Measurements from ENCODE around the gene ARRDC2. TPM values are rescaled to one million over a fixed set of nuclear protein-coding genes. Genes with fewer than 3 reads are reported as not detected.

ARRDC2 gene
- total and polyA plus RNA-seq, 9 donors = 6.8 to 22.8 (median 12.6) TPM

DNA sequence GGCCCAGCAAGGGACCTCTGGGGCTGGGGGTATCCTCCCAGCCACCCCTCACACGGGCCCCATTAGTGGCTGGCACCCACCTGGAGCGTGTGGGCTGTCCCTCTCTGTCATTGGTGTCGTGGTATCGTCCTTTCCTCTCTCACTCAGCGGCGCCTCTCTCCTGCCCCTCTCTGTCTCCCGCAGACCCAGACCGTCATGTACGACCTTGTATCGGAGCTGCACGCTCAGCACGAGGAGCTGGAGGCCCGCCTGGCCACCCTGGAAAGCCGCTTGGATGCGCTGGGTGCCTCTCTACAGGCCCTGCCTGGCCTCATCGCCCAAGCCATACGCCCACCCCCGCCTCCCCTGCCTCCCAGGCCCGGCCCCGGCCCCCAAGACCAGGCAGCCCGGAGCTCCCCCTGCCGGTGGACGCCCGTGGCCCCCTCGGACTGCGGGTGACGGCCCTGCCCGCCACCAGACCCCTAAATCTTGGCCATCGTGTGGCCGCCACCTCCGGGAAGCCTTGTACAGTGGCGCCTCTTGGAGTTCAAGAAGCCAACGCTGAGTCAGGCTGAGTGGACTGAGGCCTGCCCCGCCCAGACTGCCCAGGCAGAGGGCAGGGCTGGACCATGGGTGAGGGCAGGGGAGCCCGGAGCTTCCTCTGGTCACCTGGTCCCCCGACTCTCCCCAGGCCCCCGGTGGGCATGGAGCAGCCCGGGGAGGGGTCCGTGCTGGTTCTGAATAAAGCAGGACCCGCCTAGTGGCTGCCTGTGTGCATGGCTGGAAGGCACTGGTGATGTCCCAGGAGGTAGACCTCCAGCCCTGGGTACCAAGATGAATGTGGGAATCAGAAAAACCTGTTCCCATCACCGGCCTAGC is 9.8 kb upstream of the ARRDC2 start:
- Histone ChIP-seq H3K27me3 (no peaks in the 10 kb centered on the region), H3K4me3 (no peak overlapping the region), H3K36me3 (no peaks in the 10 kb centered on the region), H3K27ac (no peak overlapping the region), H3K4me1 (ENCODE audit: insufficient read depth) (peaks cover 5% of the 10 kb centered on the region), H3K9me3 (no peaks in the 10 kb centered on the region)
- TF ChIP-seq POLR2A (IDR thresholded peaks at IDR 0.05) (no peak), EP300 (IDR thresholded peaks at IDR 0.05) (no peak)
- 75 to 78% (median 77%) methylated on average over 40 to 41 of the region's 41 CpGs for WGBS, 3 donors
- DNase-seq = no peak
- intact Hi-C loops (cut with DNase I) = loop anchor here (2.0 to 10.0 kb wide), 4 partner anchors 59 to 133 kb away; partner anchors contain the start of gene SLC5A5 (in 1 of the 4)

DNA sequence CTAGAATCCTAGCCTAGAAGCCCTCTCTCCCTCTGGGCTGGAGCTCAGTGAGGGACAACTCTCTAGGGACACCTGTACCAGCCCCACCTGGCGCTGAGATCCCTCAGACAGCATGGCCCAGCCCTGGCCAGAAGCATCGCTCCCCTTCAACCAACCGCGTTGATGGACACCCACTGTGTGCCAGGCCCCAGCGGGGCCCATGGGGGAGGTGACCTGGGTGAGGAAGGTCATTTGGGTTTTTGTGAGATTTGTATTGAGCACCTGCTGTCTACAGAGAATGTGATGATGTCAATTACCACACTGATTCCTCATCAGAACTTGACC is 9.2 kb upstream of the ARRDC2 start:
- no peak for DNase-seq
- Histone ChIP-seq H3K27me3 (no peaks in the 10 kb centered on the region), H3K36me3 (no peaks in the 10 kb centered on the region), H3K27ac (no peak overlapping the region), H3K9me3 (no peaks in the 10 kb centered on the region), H3K4me1 (ENCODE audit: insufficient read depth) (peaks cover 5% of the 10 kb centered on the region), H3K4me3 (no peak overlapping the region)
- TF ChIP-seq EP300 (IDR thresholded peaks at IDR 0.05) (no peak), POLR2A (IDR thresholded peaks at IDR 0.05) (no peak)
- TF ChIP-seq, protein P1, sequence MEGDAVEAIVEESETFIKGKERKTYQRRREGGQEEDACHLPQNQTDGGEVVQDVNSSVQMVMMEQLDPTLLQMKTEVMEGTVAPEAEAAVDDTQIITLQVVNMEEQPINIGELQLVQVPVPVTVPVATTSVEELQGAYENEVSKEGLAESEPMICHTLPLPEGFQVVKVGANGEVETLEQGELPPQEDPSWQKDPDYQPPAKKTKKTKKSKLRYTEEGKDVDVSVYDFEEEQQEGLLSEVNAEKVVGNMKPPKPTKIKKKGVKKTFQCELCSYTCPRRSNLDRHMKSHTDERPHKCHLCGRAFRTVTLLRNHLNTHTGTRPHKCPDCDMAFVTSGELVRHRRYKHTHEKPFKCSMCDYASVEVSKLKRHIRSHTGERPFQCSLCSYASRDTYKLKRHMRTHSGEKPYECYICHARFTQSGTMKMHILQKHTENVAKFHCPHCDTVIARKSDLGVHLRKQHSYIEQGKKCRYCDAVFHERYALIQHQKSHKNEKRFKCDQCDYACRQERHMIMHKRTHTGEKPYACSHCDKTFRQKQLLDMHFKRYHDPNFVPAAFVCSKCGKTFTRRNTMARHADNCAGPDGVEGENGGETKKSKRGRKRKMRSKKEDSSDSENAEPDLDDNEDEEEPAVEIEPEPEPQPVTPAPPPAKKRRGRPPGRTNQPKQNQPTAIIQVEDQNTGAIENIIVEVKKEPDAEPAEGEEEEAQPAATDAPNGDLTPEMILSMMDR (IDR thresholded peaks at IDR 0.05) = no peak
- intact Hi-C loops (cut with DNase I) = loop anchor here in 2 of 4 donors (5.0 to 10.0 kb wide), 2 partner anchors 126 to 134 kb away; partner anchors contain the start of gene SLC5A5 (in 1 of the 2)
- 74 to 88% (median 87%) methylated on average over 5 of the region's 5 CpGs for WGBS, 3 donors

DNA sequence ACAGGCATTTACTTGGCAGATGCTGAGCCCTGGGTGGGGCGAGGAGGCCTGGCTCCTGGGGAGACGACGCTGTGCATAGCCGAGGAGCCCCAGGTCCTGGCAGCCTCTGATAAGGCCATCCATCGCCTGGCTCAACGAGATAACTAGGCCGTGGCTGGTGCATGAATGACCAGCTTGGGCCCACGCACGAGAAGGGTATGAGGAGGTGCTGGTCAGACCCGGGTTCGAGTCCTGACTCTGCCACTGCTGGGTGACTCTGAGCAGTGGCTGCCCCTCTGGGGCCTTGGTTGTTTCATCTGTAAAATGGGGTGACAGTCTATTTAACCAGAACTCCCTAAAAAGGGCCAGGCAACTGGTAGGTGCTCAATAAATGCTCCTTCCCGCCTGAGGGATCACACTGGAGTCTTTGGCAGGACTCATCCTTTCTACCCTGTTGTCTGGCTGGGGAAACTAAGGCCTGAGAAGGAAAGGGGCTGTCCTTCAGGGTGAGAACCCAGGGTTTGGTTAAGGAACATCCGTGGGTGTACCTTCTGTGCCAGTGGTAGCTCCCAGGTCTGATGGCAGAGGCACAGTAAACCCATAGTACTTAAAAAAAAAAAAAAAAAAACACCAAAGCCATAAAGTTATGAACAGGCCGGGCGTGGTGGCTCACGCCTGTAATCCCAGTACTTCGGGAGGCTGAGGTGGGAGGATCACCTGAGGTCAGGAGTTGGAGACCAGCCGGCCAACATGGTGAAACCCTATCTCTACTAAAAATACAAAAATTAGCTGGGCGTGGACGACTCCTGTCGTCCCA is 8.1 kb upstream of the ARRDC2 start:
- Histone ChIP-seq H3K4me3 (no peak overlapping the region), H3K27me3 (no peaks in the 10 kb centered on the region), H3K4me1 (ENCODE audit: insufficient read depth) (peaks cover 5% of the 10 kb centered on the region), H3K27ac (peak overlapping the region in 1 of 2 donors; percentile 78), H3K36me3 (no peaks in the 10 kb centered on the region), H3K9me3 (no peaks in the 10 kb centered on the region)
- no peak for TF ChIP-seq EP300 (IDR thresholded peaks at IDR 0.05)
- TF ChIP-seq, protein P1 (IDR thresholded peaks at IDR 0.05) = no peak
- TF ChIP-seq POLR2A (IDR thresholded peaks at IDR 0.05) = no peak
- DNase-seq = no peak
- intact Hi-C loops (cut with DNase I) = loop anchor here in 3 of 4 donors (5.0 to 10.0 kb wide), 4 partner anchors 128 to 425 kb away; partner anchors contain the start of gene SLC5A5 (in 1 of the 3)
- WGBS, 3 donors = 81 to 88% (median 83%) methylated on average over 21 of the region's 21 CpGs

DNA sequence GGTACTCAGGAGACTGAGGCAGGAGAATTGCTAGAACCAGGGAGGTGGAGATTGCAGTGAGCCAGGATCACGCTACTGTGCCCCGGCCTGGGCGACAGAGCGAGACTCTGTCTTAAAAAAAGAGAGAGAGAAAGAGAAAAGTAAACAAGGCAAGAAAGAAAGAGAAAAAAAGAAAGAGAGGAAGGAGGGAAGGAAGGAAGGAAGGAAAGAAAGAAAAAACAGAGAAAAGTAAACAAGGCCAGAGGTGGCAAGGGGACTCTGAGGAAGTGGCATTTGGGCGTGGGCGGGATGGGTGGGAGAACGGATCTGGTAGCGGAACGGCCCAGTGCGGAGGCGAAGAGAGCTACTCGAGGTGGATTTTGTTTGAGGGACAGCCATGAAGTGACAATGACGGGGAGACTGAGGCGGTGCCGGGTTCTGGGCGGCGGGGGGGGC is 7.5 kb upstream of the ARRDC2 start:
- TF ChIP-seq POLR2A (IDR thresholded peaks at IDR 0.05) (no peak), EP300 (IDR thresholded peaks at IDR 0.05) (no peak)
- TF ChIP-seq, protein P1 (IDR thresholded peaks at IDR 0.05) = no peak
- Histone ChIP-seq H3K27me3 (no peaks in the 10 kb centered on the region), H3K36me3 (no peaks in the 10 kb centered on the region), H3K27ac (peak overlapping the region; percentile 57 to 78), H3K9me3 (no peaks in the 10 kb centered on the region), H3K4me1 (ENCODE audit: insufficient read depth) (peaks cover 5% of the 10 kb centered on the region), H3K4me3 (peak overlapping the region; percentile 74)
- intact Hi-C loops (cut with DNase I) = loop anchor here in 2 of 4 donors (10.0 kb wide), 2 partner anchors 254 to 424 kb away; a partner anchor contains a TSS
- DNase-seq = no peak
- WGBS, 3 donors = 22 to 23% (median 23%) methylated on average over 17 of the region's 17 CpGs

Measured in ovary (tissue), 9 donors.